Lung (tissue), 12 donors: ENCODE measurements around the gene KIF5C. TPM values are rescaled to one million over a fixed set of nuclear protein-coding genes. Genes with fewer than 3 reads are reported as not detected.

Experiments
- ATAC-seq: fragments of 200-7000 bp; cut with Tn5 transposase; one replicate; pipeline ENCODE4 v1.9.1; 2020; ENCODE audit warnings: moderate number of reproducible peaks; ENCODE audit not compliant: insufficient read depth, low FRiP score
- DNase-seq, 3 donors: peaks; one replicate each; pipeline ENCODE4 v3.0.0-alpha.2; 2013 to 2017
- H3K27ac ChIP-seq, 2 donors: one replicate each; pipeline ENCODE4 v1.5.1; 2013; ENCODE audit warnings: mild to moderate bottlenecking in 2 of 2, moderate library complexity in 2 of 2, control low read depth in 1 of 2, inconsistent platforms in 1 of 2, low read depth in 1 of 2, low read length in 1 of 2
- H3K27me3 ChIP-seq, 3 donors: one replicate each; pipeline ENCODE4 v1.5.1; 2013; ENCODE audit warnings: low read length in 2 of 3; ENCODE audit not compliant: control insufficient read depth in 3 of 3, insufficient read depth in 3 of 3
- H3K36me3 ChIP-seq, 4 donors: one replicate each; pipeline ENCODE4 v1.5.1; 2013; ENCODE audit warnings: low read length in 4 of 4, mild to moderate bottlenecking in 1 of 4, moderate library complexity in 1 of 4; ENCODE audit not compliant: control insufficient read depth in 4 of 4, insufficient read depth in 4 of 4
- H3K4me1 ChIP-seq, 5 donors: one replicate each; pipeline ENCODE4 v1.5.1; 2013; ENCODE audit warnings: low read length in 5 of 5, mild to moderate bottlenecking in 2 of 5, moderate library complexity in 1 of 5; ENCODE audit not compliant: control insufficient read depth in 5 of 5, insufficient read depth in 5 of 5
- H3K4me3 ChIP-seq: one replicate; pipeline ENCODE4 v1.5.1; 2013; ENCODE audit warnings: mild to moderate bottlenecking, control low read depth, moderate library complexity
- H3K9ac ChIP-seq, 2 donors: one replicate each; pipeline ENCODE4 v1.5.1; 2013; ENCODE audit warnings: low read length in 2 of 2, control low read depth in 1 of 2; ENCODE audit not compliant: insufficient read depth in 1 of 2
- H3K9me3 ChIP-seq, 4 donors: one replicate each; pipeline ENCODE4 v1.5.1; 2013; ENCODE audit warnings: low read length in 3 of 4, mild to moderate bottlenecking in 1 of 4, moderate library complexity in 1 of 4; ENCODE audit not compliant: control insufficient read depth in 4 of 4, insufficient read depth in 3 of 4
- WGBS, 2 donors: extraction: QIAGEN DNeasy Blood & Tissue Kit; methylation state at CpG; one replicate each; pipeline ENCODE4 v1.1.7; 2013; 5-methylcytosine and 5-hydroxymethylcytosine counted together
- polyA plus RNA-seq, 2 donors: library from polyadenylated mRNA; stranded (reverse); fragments of 200-250 nt; gene quantifications; one replicate each; pipeline ENCODE4 v1.2.1, GENCODE V29; 2013
- total RNA-seq, 2 donors: library from RNA; depleted of rRNA in 1 of 2; stranded (reverse); fragments of >200 nt in 1 of 2; gene quantifications; one replicate each; pipeline ENCODE4 v1.2.1, GENCODE V29; 2014 to 2021
- TF ChIP-seq, protein P1 (sequence below): IDR thresholded peaks from 2 replicates; pipeline ENCODE4 v1.5.1; 2012; ENCODE audit warnings: mild to moderate bottlenecking; ENCODE audit errors: control extremely low read depth, extremely low read depth
- donor health status: control.
- donor health status: control.
- donor health status: Bipolar disorder and iron deficiency.
- donor health status: healthy.
- donor health status: DM: yes; HTN: yes; CAD: no.

Gene KIF5C
- total and polyA plus RNA-seq, 4 donors = 0.22 to 1.4 (median 0.49) TPM

DNA sequence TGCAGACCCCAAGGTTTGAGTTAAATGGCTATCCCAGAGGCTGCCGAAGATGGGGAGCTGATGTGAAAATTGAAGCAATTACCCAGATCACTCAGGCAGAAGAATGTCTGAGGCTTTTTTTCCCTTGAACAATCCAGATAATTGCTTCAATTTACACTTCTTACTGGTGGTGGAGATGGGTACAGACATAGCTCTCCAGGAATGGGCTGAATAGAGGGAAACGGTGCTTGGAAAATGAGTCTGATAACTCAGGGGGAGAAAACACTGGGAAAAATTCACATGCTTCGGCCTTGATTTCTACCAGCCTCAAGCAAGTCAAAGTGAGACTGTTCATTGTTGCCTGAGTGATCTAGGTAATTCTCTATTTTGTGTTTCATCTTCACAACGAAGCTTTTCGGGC lies 9.5 kb upstream of the KIF5C start:
- Histone ChIP-seq H3K27me3 (peaks cover 0 to 5% (median 2%) of the 10 kb centered on the region in 3 donors), H3K9me3 (peaks cover 0 to 3% (median 0%) of the 10 kb centered on the region in 4 donors), H3K36me3 (no peaks in the 10 kb centered on the region), H3K4me3 (no peak overlapping the region), H3K4me1 (peaks cover 0 to 1% (median 0%) of the 10 kb centered on the region in 5 donors), H3K9ac (no peak overlapping the region), H3K27ac (no peak overlapping the region)
- DNase-seq (no peak), ATAC-seq (no peak)
- WGBS, 2 donors = 91 to 94% methylated on average over 5 of the region's 5 CpGs
- TF ChIP-seq, protein P1, sequence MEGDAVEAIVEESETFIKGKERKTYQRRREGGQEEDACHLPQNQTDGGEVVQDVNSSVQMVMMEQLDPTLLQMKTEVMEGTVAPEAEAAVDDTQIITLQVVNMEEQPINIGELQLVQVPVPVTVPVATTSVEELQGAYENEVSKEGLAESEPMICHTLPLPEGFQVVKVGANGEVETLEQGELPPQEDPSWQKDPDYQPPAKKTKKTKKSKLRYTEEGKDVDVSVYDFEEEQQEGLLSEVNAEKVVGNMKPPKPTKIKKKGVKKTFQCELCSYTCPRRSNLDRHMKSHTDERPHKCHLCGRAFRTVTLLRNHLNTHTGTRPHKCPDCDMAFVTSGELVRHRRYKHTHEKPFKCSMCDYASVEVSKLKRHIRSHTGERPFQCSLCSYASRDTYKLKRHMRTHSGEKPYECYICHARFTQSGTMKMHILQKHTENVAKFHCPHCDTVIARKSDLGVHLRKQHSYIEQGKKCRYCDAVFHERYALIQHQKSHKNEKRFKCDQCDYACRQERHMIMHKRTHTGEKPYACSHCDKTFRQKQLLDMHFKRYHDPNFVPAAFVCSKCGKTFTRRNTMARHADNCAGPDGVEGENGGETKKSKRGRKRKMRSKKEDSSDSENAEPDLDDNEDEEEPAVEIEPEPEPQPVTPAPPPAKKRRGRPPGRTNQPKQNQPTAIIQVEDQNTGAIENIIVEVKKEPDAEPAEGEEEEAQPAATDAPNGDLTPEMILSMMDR = no peak

DNA sequence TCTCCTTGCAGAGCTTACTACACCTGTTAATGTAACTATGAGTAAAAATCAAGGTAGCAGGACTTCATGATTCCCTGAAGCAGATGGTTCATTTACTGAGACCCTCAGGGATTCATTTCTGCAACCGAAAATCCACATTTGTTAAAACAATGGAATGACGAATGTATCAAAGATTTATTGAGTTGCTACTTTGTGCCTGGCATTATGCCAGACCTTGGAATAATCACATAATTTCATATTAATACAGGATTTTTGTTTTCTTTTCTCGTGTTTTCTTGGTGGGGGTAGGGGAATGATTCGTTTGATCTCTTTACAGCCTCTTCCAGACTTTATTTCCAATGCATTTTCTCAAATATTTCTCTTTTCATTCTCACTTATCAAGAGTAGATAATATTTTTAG lies 8.9 kb upstream of the KIF5C start:
- peaks cover 0 to 3% (median 0%) of the 10 kb centered on the region in 4 donors for H3K9me3 ChIP-seq
- H3K27ac ChIP-seq = no peak overlapping the region
- H3K9ac ChIP-seq = no peak overlapping the region
- no peak for DNase-seq
- H3K4me1 ChIP-seq = peaks cover 0 to 1% (median 0%) of the 10 kb centered on the region in 5 donors
- 76 to 78% methylated on average over 4 of the region's 4 CpGs for WGBS, 2 donors
- H3K27me3 ChIP-seq = peaks cover 0 to 5% (median 2%) of the 10 kb centered on the region in 3 donors
- no peak for ATAC-seq
- TF ChIP-seq, protein P1 = no peak
- no peak overlapping the region for H3K4me3 ChIP-seq
- no peaks in the 10 kb centered on the region for H3K36me3 ChIP-seq

DNA sequence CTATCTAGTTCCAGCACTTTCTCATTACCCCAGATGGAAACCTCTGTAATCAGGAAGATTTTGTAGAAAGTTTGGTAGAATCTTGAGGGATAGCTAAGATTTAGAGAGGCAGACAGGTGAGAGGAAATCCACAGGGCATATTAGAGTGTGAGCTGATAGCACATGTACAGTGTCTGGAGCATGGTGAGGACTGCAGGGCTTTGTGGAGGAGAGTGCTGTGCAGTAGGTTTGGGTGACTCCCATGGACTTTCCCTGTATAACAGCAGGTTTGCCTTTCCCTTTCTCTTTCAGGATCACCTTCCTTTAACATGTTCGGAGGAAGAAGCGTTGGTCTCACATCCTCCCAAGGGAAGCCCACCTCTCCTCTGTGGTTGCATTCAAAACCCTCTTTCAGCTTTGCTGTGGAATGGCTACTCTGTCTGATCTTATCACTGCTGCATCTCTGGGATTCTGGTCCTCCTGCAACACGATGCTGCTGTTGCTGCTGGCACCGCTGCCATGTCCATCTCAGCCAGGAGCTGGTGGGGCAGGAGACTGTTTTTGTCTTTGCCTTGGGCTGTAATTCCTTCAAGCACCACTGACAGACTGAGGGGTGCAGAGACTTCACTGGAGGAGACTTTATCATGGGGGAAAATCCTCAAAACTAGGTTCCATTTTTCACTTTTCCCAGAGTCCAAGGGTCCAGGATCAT lies 7.8 kb upstream of the KIF5C start:
- peaks cover 0 to 3% (median 2%) of the 10 kb centered on the region in 3 donors for H3K27me3 ChIP-seq
- DNase-seq = no peak
- TF ChIP-seq, protein P1 = no peak
- no peak overlapping the region for H3K4me3 ChIP-seq
- H3K9me3 ChIP-seq = peaks cover 0 to 3% (median 0%) of the 10 kb centered on the region in 4 donors
- 41 to 83% methylated on average over 4 of the region's 4 CpGs for WGBS, 2 donors
- H3K27ac ChIP-seq = no peak overlapping the region
- H3K4me1 ChIP-seq = no peaks in the 10 kb centered on the region
- no peaks in the 10 kb centered on the region for H3K36me3 ChIP-seq
- ATAC-seq = no peak
- H3K9ac ChIP-seq = no peak overlapping the region
